B cell (primary cell): Measurements from ENCODE around the gene COTL1. TPM values are rescaled to one million over a fixed set of nuclear protein-coding genes. Genes with fewer than 3 reads are reported as not detected.

Experiments
- ATAC-seq: fragments of 200-7000 bp; cut with Tn5 transposase; one replicate; pipeline ENCODE4 v1.10.0; 2021; ENCODE audit warnings: low read depth, mild to moderate bottlenecking, moderate number of reproducible peaks, moderate library complexity
- CTCF ChIA-PET: fragments of 350-600 bp; sonication (Branson Sonifier 250); formaldehyde crosslinking; loops from one replicate; lab custom pipeline; 2021; ENCODE audit warnings: antibody characterized with exemption, inconsistent platforms; lab: Charles Lee
- POLR2A ChIA-PET: fragments of 350-600 bp; sonication (Branson Sonifier 250); formaldehyde crosslinking; loops from one replicate; lab custom pipeline; 2021; ENCODE audit warnings: antibody characterized with exemption; lab: Charles Lee
- DNase-seq: peaks from one replicate; pipeline ENCODE4 v3.0.0; 2013
- H2AFZ ChIP-seq: 2 replicates; pipeline ENCODE4 v1.6.1; 2012; ENCODE audit warnings: mild to moderate bottlenecking, low read depth, low read length; ENCODE audit not compliant: insufficient read depth, poor library complexity, severe bottlenecking
- H3K27ac ChIP-seq, 2 donors: 1 replicate in 1 of 2; 2 replicates in 1 of 2; pipeline ENCODE4 v1.5.1; 2012 to 2013; ENCODE audit warnings: low read length in 2 of 2, mild to moderate bottlenecking in 2 of 2, moderate library complexity in 1 of 2
- H3K27me3 ChIP-seq, 4 experiments: fragments of 200-600 bp in 1 of 4; sonication (generic) in 1 of 4; replicated peaks in 1 of 4; 1 replicate in 2 of 4; 2 replicates in 2 of 4; pipeline versions ENCODE4 v1.6.1 to v1.7.0; 2013 to 2016; ENCODE audit warnings: low read length in 3 of 4, mild to moderate bottlenecking in 2 of 4, mixed read lengths in 1 of 4, moderate library complexity in 1 of 4; ENCODE audit not compliant: insufficient read depth in 4 of 4, control insufficient read depth in 3 of 4; ENCODE audit errors: control extremely low read depth in 1 of 4
- H3K36me3 ChIP-seq, 2 experiments: replicated peaks in 1 of 2; 1 replicate in 1 of 2; 2 replicates in 1 of 2; pipeline versions ENCODE4 v1.6.1 to v1.7.1; 2013; ENCODE audit warnings: low read length in 1 of 2; ENCODE audit not compliant: insufficient read depth in 2 of 2, control insufficient read depth in 1 of 2; ENCODE audit errors: control extremely low read depth in 1 of 2, extremely low read depth in 1 of 2
- H3K4me1 ChIP-seq, 2 donors: fragments of 200-600 bp in 1 of 2; sonication (generic) in 1 of 2; 1 replicate in 1 of 2; 2 replicates in 1 of 2; pipeline versions ENCODE4 v1.5.1 to v1.6.1; 2013 to 2017; ENCODE audit warnings: low read length in 2 of 2; ENCODE audit not compliant: control insufficient read depth in 2 of 2, insufficient read depth in 2 of 2
- H3K4me2 ChIP-seq: replicated peaks from 2 replicates; pipeline ENCODE3; 2012; ENCODE audit warnings: mild to moderate bottlenecking, low read depth, low read length; ENCODE audit not compliant: poor library complexity, severe bottlenecking
- H3K4me3 ChIP-seq, 5 experiments: fragments of 200-600 bp in 1 of 5; sonication (generic) in 1 of 5; 1 replicate in 3 of 5; 2 replicates in 2 of 5; pipeline versions ENCODE4 v1.5.1 to v1.7.0; 2011 to 2016; ENCODE audit warnings: low read length in 4 of 5, mild to moderate bottlenecking in 4 of 5, low read depth in 2 of 5, control low read depth in 1 of 5, moderate library complexity in 1 of 5; ENCODE audit not compliant: insufficient read depth in 1 of 5; ENCODE audit errors: control extremely low read depth in 1 of 5, extremely low read depth in 1 of 5
- H3K79me2 ChIP-seq: fragments of 200-600 bp; sonication (generic); one replicate; pipeline ENCODE4 v1.6.0; 2016; ENCODE audit warnings: low read length; ENCODE audit not compliant: control insufficient read depth, insufficient read depth
- H3K9ac ChIP-seq: fragments of 200-600 bp; sonication (generic); 2 replicates; pipeline ENCODE4 v1.6.1; 2017; ENCODE audit warnings: mild to moderate bottlenecking, low read length, moderate library complexity
- H3K9me3 ChIP-seq, 3 donors: one replicate each; pipeline versions ENCODE4 v1.6.1 to v1.7.1; 2013; ENCODE audit warnings: low read length in 2 of 3; ENCODE audit not compliant: control insufficient read depth in 2 of 3, insufficient read depth in 1 of 3; ENCODE audit errors: control extremely low read depth in 1 of 3
- H4K20me1 ChIP-seq: 2 replicates; pipeline ENCODE4 v1.6.0; 2012; ENCODE audit warnings: mild to moderate bottlenecking, low read length; ENCODE audit not compliant: insufficient read depth, control insufficient read depth, poor library complexity, severe bottlenecking
- H3K27ac Mint-ChIP-seq: one replicate; pipeline ENCODE4 v1.8.0; 2021; ENCODE audit warnings: mixed read lengths
- H3K27me3 Mint-ChIP-seq: one replicate; pipeline ENCODE4 v1.8.0; 2021; ENCODE audit warnings: mixed read lengths
- H3K4me1 Mint-ChIP-seq: one replicate; pipeline ENCODE4 v1.8.0; 2021; ENCODE audit warnings: mixed read lengths
- H3K4me3 Mint-ChIP-seq: one replicate; pipeline ENCODE4 v1.8.0; 2021; ENCODE audit warnings: mixed read lengths
- H3K9me3 Mint-ChIP-seq: one replicate; pipeline ENCODE4 v1.8.0; 2022; ENCODE audit warnings: mixed read lengths; ENCODE audit not compliant: insufficient read depth
- EZH2 ChIP-seq: IDR thresholded peaks from 2 replicates; pipeline ENCODE4 v1.6.1; 2012; ENCODE audit warnings: borderline replicate concordance, low read depth, mild to moderate bottlenecking, moderate library complexity, low read length; ENCODE audit not compliant: insufficient read depth, poor library complexity, severe bottlenecking
- WGBS: methylation state at CpG from one replicate; pipeline ENCODE4 v1.1.5; 2013; ENCODE audit warnings: missing lambda C conversion rate; ENCODE audit not compliant: insufficient coverage; 5-methylcytosine and 5-hydroxymethylcytosine counted together
- intact Hi-C: fragments of 100-400 bp; cut with micrococcal nuclease; formaldehyde crosslinking; loops from one replicate; pipeline ENCODE4 v1.10.0; 2022
- polyA plus RNA-seq: library from polyadenylated mRNA; depleted of rRNA; stranded (reverse); fragments of >200 nt; gene quantifications from 2 replicates; pipeline ENCODE4 v1.2.3, GENCODE V29; 2012
- total RNA-seq, 2 donors: library from RNA; stranded (reverse); fragments of 120-200 nt in 1 of 2; gene quantifications; 1 replicate in 1 of 2; 2 replicates in 1 of 2; pipeline versions ENCODE4 v1.2.3 to v1.2.4, GENCODE V29; 2013 to 2022
- TF ChIP-seq, protein P1 (sequence below): fragments of 200-600 bp; IDR thresholded peaks from one replicate; pipeline ENCODE4 v1.8.0; 2022; ENCODE audit warnings: antibody characterized with exemption, mild to moderate bottlenecking

The COTL1 gene
- total and polyA plus RNA-seq, 2 donors (not counting 1 experiment from before 2014, with no cell fraction given): 158 to 264 TPM

GRCh38 chr16:84563064-84563715, 54.7 kb downstream of the COTL1 start:
- peak overlapping the region; percentile 90 for H3K27ac Mint-ChIP-seq
- Histone ChIP-seq H3K4me2 (peak overlapping the region; percentile 58), H3K4me3 (no peak overlapping the region), H3K9ac (no peak overlapping the region), H3K27me3 (no peaks in the 10 kb centered on the region), H3K27ac (peak overlapping the region; percentile 61 to 69), H3K79me2 (peaks cover 23% of the 10 kb centered on the region), H4K20me1 (peaks cover 14% of the 10 kb centered on the region), H3K9me3 (peaks cover 0 to 9% (median 0%) of the 10 kb centered on the region in 3 donors), H3K36me3 (peaks cover 0 to 49% of the 10 kb centered on the region in 2 experiments), H3K4me1 (peaks cover 23 to 36% of the 10 kb centered on the region in 2 donors), H2AFZ (no peak overlapping the region)
- WGBS: 86% methylated on average over 7 of the region's 7 CpGs
- no peak for ATAC-seq
- H3K27me3 Mint-ChIP-seq: no peaks in the 10 kb centered on the region
- POLR2A ChIA-PET: interaction anchor here (1.1 to 1.3 kb wide), 2 partner anchors 30 to 78 kb away, joined by 3 to 5 read pairs; no protein-coding TSS in a partner anchor
- TF ChIP-seq EZH2: no peak
- TF ChIP-seq, protein P1, sequence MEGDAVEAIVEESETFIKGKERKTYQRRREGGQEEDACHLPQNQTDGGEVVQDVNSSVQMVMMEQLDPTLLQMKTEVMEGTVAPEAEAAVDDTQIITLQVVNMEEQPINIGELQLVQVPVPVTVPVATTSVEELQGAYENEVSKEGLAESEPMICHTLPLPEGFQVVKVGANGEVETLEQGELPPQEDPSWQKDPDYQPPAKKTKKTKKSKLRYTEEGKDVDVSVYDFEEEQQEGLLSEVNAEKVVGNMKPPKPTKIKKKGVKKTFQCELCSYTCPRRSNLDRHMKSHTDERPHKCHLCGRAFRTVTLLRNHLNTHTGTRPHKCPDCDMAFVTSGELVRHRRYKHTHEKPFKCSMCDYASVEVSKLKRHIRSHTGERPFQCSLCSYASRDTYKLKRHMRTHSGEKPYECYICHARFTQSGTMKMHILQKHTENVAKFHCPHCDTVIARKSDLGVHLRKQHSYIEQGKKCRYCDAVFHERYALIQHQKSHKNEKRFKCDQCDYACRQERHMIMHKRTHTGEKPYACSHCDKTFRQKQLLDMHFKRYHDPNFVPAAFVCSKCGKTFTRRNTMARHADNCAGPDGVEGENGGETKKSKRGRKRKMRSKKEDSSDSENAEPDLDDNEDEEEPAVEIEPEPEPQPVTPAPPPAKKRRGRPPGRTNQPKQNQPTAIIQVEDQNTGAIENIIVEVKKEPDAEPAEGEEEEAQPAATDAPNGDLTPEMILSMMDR: no peak
- CTCF ChIA-PET: interaction anchor here (0.6 to 1.8 kb wide), 12 partner anchors 22 to 390 kb away, joined by 3 to 19 read pairs (median 4); no protein-coding TSS in a partner anchor
- H3K4me1 Mint-ChIP-seq: peaks cover 31% of the 10 kb centered on the region
- peak overlapping the region; percentile 50 for H3K4me3 Mint-ChIP-seq
- intact Hi-C loops: loop anchor here (2.0 kb wide), 3 partner anchors 32 to 54 kb away; no protein-coding TSS in a partner anchor
- no peak for DNase-seq
- H3K9me3 Mint-ChIP-seq: no peaks in the 10 kb centered on the region
